Measurements from ENCODE around the gene SEMA5A. TPM values are rescaled to one million over a fixed set of nuclear protein-coding genes. Genes with fewer than 3 reads are reported as not detected.

Gene SEMA5A
- total and polyA plus RNA-seq, 11 donors = 4.6 to 71.5 (median 33.8) TPM

DNA sequence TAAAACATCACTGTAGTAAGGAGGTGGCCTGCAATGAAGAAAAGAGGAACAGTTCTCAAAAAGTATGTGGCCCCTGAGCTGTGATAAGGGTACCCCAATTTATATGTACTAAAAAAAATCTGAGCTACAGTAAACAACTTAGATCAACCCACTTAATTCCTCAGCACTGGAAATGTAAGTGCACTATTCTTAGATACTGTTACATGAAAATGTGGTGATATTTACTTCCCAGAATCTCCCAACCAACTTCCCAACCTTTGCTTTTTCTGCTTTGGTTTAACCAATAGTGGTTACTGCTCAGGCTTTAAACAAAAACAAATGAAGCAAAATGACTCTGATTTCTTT is 114.8 kb downstream of the SEMA5A start:
- Histone ChIP-seq H3K4me3 (no peak overlapping the region), H3K9me3 (no peaks in the 10 kb centered on the region), H3K4me1 (peaks cover 0 to 39% (median 8%) of the 10 kb centered on the region in 12 donors), H3K27ac (peak overlapping the region in 11 of 12 donors; percentile 18 to 80 (median 58)), H3K36me3 (peaks cover 0 to 8% (median 0%) of the 10 kb centered on the region in 9 donors), H3K27me3 (no peaks in the 10 kb centered on the region)
- no peak for TF ChIP-seq CTCF (IDR thresholded peaks at IDR 0.05)
- TF ChIP-seq POLR2A (IDR thresholded peaks at IDR 0.05) = no peak
- DNase-seq (no peak), ATAC-seq (peak in 1 of 4 donors; percentile 47)
- intact Hi-C loops (cut with DNase I) = loop anchor here in 1 of 10 donors (10.0 kb wide), 1 partner anchor 114 kb away; the partner anchor contains the start of gene SEMA5A

DNA sequence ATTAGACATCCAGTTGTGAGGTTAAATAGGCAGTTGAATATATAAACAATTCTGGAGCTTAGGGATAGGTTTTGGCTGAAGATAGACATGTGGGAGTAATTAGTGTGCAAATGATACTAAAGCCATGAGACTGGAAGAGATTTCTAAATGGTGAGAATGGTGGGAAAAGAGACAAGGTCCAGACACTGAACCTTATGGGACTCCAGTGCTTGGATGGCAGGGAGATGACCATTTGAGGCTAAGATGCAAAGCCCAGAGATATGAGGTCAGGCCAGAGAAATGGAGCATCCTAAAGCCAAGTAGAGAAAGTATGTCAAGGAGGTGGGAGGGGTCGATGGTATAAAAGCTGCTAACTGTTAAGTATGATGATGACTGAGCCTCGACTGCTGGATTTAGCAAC is 115.6 kb downstream of the SEMA5A start:
- H3K9me3 ChIP-seq = no peaks in the 10 kb centered on the region
- ATAC-seq = no peak
- H3K27me3 ChIP-seq = no peaks in the 10 kb centered on the region
- TF ChIP-seq CTCF (IDR thresholded peaks at IDR 0.05) = no peak
- no peak for TF ChIP-seq POLR2A (IDR thresholded peaks at IDR 0.05)
- H3K36me3 ChIP-seq = no peaks in the 10 kb centered on the region
- H3K4me3 ChIP-seq = no peak overlapping the region
- 70 to 79% (median 73%) methylated on average over 2 of the region's 2 CpGs for WGBS, 4 donors
- intact Hi-C loops (cut with DNase I) = loop anchor here in 1 of 10 donors (10.0 kb wide), 1 partner anchor 114 kb away; the partner anchor contains the start of gene SEMA5A
- H3K27ac ChIP-seq = peak overlapping the region in 6 of 12 donors; percentile 27 to 80 (median 60)
- peaks cover 0 to 39% (median 8%) of the 10 kb centered on the region in 12 donors for H3K4me1 ChIP-seq
- no peak for DNase-seq

DNA sequence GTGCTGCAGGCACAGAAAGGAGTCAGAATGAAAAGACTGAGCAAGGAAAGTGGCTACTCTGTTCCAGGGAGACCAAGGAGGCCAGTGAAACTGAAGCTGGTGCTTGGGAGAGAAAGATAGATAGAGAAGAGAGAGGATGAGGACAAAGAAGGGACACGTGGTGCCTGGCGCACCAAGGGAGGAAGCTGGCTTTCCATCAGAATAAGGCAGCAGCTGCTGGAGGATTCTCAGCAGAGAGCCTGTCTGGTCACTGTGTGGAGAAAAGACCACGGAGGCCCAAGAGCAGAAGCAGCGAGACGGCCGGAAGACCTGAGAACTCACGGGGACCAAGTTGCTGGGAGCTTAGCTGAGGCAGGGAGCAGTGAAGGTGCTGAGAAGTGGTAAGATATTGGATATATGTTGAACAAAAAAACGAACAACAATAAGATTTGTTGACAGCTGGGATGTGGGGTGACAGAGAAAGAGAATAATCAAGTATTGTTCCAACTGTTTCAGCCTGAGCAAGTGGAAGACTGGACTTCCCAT is 116.1 kb downstream of the SEMA5A start:
- no peak for TF ChIP-seq CTCF (IDR thresholded peaks at IDR 0.05)
- 82 to 88% (median 84%) methylated on average over 8 of the region's 8 CpGs for WGBS, 4 donors
- no peaks in the 10 kb centered on the region for H3K9me3 ChIP-seq
- H3K27me3 ChIP-seq = no peaks in the 10 kb centered on the region
- DNase-seq (no peak), ATAC-seq (no peak)
- H3K36me3 ChIP-seq = no peaks in the 10 kb centered on the region
- peaks cover 0 to 39% (median 8%) of the 10 kb centered on the region in 12 donors for H3K4me1 ChIP-seq
- H3K27ac ChIP-seq = peak overlapping the region in 3 of 12 donors; percentile 4 to 80 (median 66)
- H3K4me3 ChIP-seq = no peak overlapping the region
- intact Hi-C loops (cut with DNase I) = loop anchor here in 1 of 10 donors (10.0 kb wide), 1 partner anchor 115 kb away; the partner anchor contains the start of gene SEMA5A

DNA sequence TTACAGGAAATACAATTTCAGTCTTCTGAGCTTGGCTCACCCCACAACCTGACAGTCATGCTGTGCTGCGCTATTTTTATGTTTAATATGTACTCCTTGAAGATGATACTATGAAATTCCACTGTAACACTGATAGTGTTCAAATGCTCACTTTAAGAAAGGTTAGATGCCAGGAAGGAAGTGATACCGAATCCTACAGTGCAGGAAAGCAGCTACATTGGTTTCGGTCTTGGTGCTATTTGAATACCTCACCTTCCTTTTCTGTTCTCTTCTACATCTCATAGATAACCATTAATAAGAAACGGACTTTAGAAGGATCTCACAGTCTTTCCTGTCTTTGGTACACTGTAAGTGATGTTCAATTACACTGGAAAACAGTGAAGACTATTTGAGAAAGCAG is 117.6 kb downstream of the SEMA5A start:
- no peak for ATAC-seq

More for the DNA sequence above, 117.6 kb downstream of the SEMA5A start:
- intact Hi-C loops (cut with DNase I) = no loop called here
- no peak for DNase-seq
- Histone ChIP-seq H3K4me1 (peaks cover 0 to 45% (median 8%) of the 10 kb centered on the region in 12 donors), H3K4me3 (no peak overlapping the region), H3K27ac (no peak overlapping the region), H3K36me3 (no peaks in the 10 kb centered on the region), H3K9me3 (no peaks in the 10 kb centered on the region), H3K27me3 (no peaks in the 10 kb centered on the region)
- WGBS, 4 donors = 60 to 75% (median 66%) methylated on average over 4 of the region's 4 CpGs
- no peak for TF ChIP-seq CTCF (IDR thresholded peaks at IDR 0.05)
- no peak for TF ChIP-seq POLR2A (IDR thresholded peaks at IDR 0.05)
